GM12865 (cell line): ENCODE data around the gene TERB1.

Experiments
- DNase-seq: peaks from one replicate; pipeline ENCODE4 v3.0.0; 2010; ENCODE audit warnings: low read depth
- H3K4me3 ChIP-seq: 2 replicates; pipeline ENCODE4 v1.5.1; 2011; ENCODE audit warnings: mild to moderate bottlenecking, low read depth, low read length, control low read depth
- CTCF ChIP-seq: IDR thresholded peaks from 2 replicates; pipeline ENCODE4 v1.5.1; 2011; ENCODE audit warnings: low read length, control low read depth, low read depth, inconsistent platforms; ENCODE audit not compliant: insufficient read depth; ENCODE audit errors: missing control alignments

TERB1 gene

DNA sequence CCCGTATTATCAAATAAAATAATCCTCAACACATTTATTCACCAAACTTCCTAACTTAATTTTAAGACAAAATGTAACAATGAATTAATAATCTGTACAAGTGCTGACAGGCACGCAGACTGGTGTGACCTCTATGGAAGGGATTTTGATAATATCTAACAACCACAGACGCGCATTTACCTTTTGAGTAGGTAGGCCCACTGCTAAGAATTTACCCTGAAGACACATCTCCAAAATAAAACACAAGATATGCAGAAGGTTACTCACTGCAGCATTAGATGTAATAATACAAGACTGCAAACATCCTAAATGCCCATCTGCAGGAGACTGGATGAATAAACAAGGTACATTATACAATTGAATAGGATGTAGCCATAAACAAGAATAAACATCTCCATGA is 82.1 kb downstream of the TERB1 start:
- no peak overlapping the region for H3K4me3 ChIP-seq
- DNase-seq, result no peak
- no peak for TF ChIP-seq CTCF

GRCh38 chr16:66717776-66718175 is 83.6 kb downstream of the TERB1 start:
- no peak for TF ChIP-seq CTCF
- H3K4me3 ChIP-seq, result no peak overlapping the region
- DNase-seq, result no peak

GRCh38 chr16:66717112-66717675 is 84.2 kb downstream of the TERB1 start:
- no peak for TF ChIP-seq CTCF

DNA sequence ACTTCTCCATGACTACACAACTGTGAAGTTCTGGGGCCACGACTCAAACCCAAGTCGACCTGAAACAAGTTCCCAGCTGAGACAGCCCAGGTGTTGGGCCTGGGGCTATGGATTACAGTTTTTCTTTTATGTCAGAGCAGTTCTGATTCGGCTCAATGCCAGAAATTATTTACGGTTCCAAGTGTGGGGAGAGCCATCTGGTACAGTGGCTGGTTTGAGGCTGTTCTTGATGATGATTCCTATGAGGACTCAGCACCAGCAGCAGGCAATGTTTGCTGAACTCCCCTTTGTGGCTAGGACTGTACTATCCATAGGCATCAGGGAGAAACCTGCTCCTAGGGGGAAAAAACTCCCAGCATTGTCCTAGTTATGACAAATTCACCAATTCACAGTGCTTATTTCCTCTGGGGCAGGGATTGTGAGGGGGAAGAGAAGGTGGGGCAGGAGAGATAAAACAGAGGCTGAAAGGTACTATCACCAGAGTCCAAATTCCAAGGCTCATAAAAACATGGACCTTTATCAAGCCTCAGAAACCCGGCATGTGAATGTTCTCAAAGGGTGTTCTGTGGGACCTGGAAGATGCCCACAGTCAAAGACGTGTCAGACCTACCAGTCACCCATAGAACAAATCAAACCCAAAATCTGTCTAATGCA is 86.6 kb downstream of the TERB1 start:
- DNase-seq, result no peak
- H3K4me3 ChIP-seq, result no peak overlapping the region
- no peak for TF ChIP-seq CTCF

More at GRCh38 chr16:66717112-66717675, 84.2 kb downstream of the TERB1 start:
- no peak overlapping the region for H3K4me3 ChIP-seq
- peak; percentile 18 for DNase-seq

- no peak overlapping the region for H3K4me3 ChIP-seq
- no peak for TF ChIP-seq CTCF
- no peak for DNase-seq
Observed at GRCh38 chr16:66714062-66714461, 87.3 kb downstream of the TERB1 start.

- DNase-seq, result no peak
- no peak for TF ChIP-seq CTCF
- no peak overlapping the region for H3K4me3 ChIP-seq
Observed at GRCh38 chr16:66713076-66713475, 88.3 kb downstream of the TERB1 start.

DNA sequence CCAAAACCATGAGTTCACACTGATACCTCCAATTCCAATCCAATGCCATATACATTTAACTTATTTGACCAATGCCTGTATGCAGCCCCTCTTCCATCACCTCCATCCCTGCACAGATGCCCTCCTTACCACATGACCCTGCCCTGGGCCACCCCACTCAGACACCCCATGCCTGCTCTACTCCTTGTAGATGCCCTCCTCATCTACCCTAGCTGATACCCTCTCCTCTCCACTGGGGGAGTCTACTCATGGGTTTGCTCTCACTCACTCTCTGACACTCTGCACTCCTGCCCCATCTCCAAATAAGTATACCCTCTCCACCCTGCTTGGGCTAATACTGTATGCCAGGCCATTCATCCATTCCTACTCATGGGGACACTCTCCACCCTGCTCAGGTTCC is 88.9 kb downstream of the TERB1 start:
- no peak for DNase-seq
- no peak for TF ChIP-seq CTCF
- H3K4me3 ChIP-seq, result no peak overlapping the region
